Ishikawa (cell line): ENCODE results near the gene ESRRA.
A peak's percentile ranks its signal among the peaks of the same experiment; 100 is the strongest.

Source experiments
- CEBPB ChIP-seq: IDR thresholded peaks from 2 replicates; pipeline ENCODE4 v1.6.1; 2012
- CREB1 ChIP-seq: IDR thresholded peaks from 2 replicates; pipeline ENCODE4 v1.6.1; 2012; ENCODE audit warnings: low read depth
- EGR1 ChIP-seq: IDR thresholded peaks from 2 replicates; pipeline ENCODE4 v1.6.1; 2012
- EP300 ChIP-seq: IDR thresholded peaks from 2 replicates; pipeline ENCODE4 v1.6.1; 2012; ENCODE audit warnings: borderline replicate concordance
- FOXM1 ChIP-seq: IDR thresholded peaks from 2 replicates; pipeline ENCODE4 v1.6.1; 2012; ENCODE audit warnings: low read depth, borderline replicate concordance
- MAX ChIP-seq: IDR thresholded peaks from 2 replicates; pipeline ENCODE4 v1.6.1; 2012
- NFIC ChIP-seq: IDR thresholded peaks from 2 replicates; pipeline ENCODE4 v1.6.1; 2012
- RAD21 ChIP-seq: IDR thresholded peaks from 2 replicates; pipeline ENCODE4 v1.6.1; 2012; ENCODE audit warnings: low read depth
- TAF1 ChIP-seq: IDR thresholded peaks from 2 replicates; pipeline ENCODE4 v1.6.1; 2012; ENCODE audit warnings: low read depth, mild to moderate bottlenecking
- TCF12 ChIP-seq: IDR thresholded peaks from 2 replicates; pipeline ENCODE4 v1.6.1; 2012; ENCODE audit warnings: low read depth
- TEAD4 ChIP-seq: IDR thresholded peaks from 2 replicates; pipeline ENCODE4 v1.6.1; 2012
- USF1 ChIP-seq: IDR thresholded peaks from 2 replicates; pipeline ENCODE4 v1.6.1; 2012
- YY1 ChIP-seq: IDR thresholded peaks from 2 replicates; pipeline ENCODE4 v1.6.1; 2012; ENCODE audit warnings: low read depth
- ZBTB7A ChIP-seq: IDR thresholded peaks from 2 replicates; pipeline ENCODE4 v1.6.1; 2012; ENCODE audit warnings: low read depth
- TF ChIP-seq, protein P1 (sequence below): IDR thresholded peaks from 2 replicates; pipeline ENCODE4 v1.6.1; 2012; ENCODE audit warnings: low read depth, mild to moderate bottlenecking

ESRRA gene

DNA sequence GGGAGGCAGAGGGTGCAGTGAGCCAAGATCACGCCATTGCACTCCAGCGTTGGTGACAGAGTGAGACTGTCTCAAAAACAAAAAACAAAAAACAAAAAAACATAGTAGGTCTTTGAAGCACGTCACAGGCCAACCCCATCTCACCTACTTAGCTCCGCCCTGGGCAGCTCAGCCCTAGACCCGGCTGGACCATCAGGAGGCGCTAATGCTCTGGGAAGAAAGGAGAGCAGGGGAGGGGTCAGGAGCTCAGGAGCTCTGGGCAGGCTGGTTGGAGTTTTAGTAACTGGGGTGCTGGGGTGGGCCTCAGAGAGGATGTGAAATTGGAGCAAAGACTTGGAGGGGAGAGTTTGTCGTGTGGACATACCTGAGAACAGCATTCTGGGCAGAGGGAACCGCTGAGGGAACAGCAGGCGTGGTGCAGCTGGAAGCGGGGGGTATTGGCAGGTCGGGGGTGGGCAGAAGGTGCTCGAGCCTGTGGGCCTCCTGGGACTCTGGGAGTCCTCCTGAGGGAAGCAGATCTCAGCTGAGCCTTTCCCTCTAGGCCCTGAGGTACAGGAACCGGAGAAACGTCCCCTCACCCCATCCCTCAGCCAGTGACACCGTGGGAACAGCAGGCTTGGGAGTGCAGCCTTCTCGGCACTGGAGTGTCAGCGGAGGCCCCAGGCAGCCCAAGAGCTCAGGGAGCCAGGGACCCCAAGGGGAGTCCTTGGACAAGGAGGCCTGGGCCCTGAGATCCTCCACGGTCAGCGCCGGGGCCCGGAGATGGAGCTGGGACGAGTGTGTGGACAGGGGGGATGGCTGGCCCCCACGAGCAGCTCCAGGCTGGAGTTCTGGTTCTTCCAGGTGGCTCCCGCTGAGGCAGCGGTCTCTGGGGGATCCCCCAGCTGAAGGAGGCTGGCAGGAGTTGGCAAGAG is 51.4 kb downstream of the ESRRA start:
- TF ChIP-seq FOXM1: no peak
- TF ChIP-seq RAD21: peak; percentile 65
- TF ChIP-seq ZBTB7A: no peak
- TF ChIP-seq CREB1: no peak
- no peak for TF ChIP-seq MAX

DNA sequence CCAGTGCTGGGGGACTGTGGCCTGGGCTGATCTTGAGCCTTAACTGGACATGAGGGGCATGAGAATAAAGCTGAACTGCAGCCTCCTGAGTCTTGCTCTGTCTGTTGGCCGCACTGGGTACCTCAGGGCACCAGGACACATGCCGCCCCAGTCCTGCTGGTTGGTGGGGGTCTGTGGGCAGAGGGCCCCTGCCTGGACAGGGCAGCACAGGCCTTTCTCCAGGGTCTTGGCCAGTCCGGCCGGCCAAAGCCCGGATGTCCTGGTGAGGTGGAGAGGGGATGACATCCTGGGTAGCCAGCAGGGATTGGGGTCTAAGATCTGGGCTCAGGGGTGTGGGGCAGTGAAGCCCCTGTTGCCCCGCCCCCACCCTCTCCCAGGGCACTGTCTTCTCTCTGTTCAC is 52.1 kb downstream of the ESRRA start:
- TF ChIP-seq FOXM1: no peak
- TF ChIP-seq CEBPB: no peak

- TF ChIP-seq NFIC (no peak), EP300 (no peak), RAD21 (no peak), CREB1 (no peak), TAF1 (no peak)
- TF ChIP-seq, protein P1, sequence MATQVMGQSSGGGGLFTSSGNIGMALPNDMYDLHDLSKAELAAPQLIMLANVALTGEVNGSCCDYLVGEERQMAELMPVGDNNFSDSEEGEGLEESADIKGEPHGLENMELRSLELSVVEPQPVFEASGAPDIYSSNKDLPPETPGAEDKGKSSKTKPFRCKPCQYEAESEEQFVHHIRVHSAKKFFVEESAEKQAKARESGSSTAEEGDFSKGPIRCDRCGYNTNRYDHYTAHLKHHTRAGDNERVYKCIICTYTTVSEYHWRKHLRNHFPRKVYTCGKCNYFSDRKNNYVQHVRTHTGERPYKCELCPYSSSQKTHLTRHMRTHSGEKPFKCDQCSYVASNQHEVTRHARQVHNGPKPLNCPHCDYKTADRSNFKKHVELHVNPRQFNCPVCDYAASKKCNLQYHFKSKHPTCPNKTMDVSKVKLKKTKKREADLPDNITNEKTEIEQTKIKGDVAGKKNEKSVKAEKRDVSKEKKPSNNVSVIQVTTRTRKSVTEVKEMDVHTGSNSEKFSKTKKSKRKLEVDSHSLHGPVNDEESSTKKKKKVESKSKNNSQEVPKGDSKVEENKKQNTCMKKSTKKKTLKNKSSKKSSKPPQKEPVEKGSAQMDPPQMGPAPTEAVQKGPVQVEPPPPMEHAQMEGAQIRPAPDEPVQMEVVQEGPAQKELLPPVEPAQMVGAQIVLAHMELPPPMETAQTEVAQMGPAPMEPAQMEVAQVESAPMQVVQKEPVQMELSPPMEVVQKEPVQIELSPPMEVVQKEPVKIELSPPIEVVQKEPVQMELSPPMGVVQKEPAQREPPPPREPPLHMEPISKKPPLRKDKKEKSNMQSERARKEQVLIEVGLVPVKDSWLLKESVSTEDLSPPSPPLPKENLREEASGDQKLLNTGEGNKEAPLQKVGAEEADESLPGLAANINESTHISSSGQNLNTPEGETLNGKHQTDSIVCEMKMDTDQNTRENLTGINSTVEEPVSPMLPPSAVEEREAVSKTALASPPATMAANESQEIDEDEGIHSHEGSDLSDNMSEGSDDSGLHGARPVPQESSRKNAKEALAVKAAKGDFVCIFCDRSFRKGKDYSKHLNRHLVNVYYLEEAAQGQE: no peak
These were observed 52.7 kb downstream of the ESRRA start for GRCh38 chr11:64357904-64358535.

DNA sequence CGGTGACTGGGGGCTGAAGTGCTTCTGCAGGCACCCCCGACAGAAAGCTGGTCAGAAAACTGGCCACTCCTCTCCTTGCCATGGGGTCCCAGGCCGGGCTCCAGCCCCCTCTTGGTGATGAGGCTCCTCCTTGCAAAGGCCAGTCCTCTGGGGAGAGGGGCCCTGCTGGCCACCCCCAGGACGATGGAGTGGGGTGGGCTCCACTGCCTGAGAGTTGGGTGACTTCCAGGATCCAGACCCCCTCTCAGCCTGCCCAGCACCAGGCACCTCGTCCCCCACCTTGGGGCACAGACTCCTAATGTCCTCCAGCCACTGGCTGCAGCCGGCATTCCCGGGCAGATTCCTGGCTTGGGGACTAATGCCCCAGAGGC is 53.2 kb downstream of the ESRRA start:
- TF ChIP-seq CEBPB: no peak
- TF ChIP-seq ZBTB7A: no peak; the same call in 1 of the 2 replicates
- TF ChIP-seq FOXM1: no peak
- no peak for TF ChIP-seq MAX
- no peak for TF ChIP-seq TEAD4
- no peak for TF ChIP-seq NFIC
- TF ChIP-seq USF1: no peak
- no peak for TF ChIP-seq YY1
- TF ChIP-seq, protein P1: no peak
- no peak for TF ChIP-seq TAF1

GRCh38 chr11:64358907-64359711 is 53.8 kb downstream of the ESRRA start, which contains the start of gene RPS6KA4:
Gene RPS6KA4 (plus strand): TSS chr11:64359162. CDS start chr11:64359236, 74 bp downstream.
- no peak for TF ChIP-seq FOXM1
- TF ChIP-seq EP300: no peak
- TF ChIP-seq, protein P1: no peak
- peak; percentile 59; the same call in 1 of the 2 replicates for TF ChIP-seq TCF12
- peak; percentile 36; the same call in 1 of the 2 replicates for TF ChIP-seq TAF1
- peak; percentile 81 for TF ChIP-seq YY1
- 0 out of 2 replicates have a peak, but pooled peaks have one; percentile 18 for TF ChIP-seq EGR1
- TF ChIP-seq TEAD4: no peak
- no peak for TF ChIP-seq NFIC
- TF ChIP-seq ZBTB7A: peak; percentile 68
- TF ChIP-seq MAX: peak; percentile 89
